Activated CD8-positive, alpha-beta T cell treated with anti-CD3 and anti-CD28 coated beads, Interleukin-2, amount 10 ng/mL, durations not matched to agents 7 days and 5 days (primary cell): ENCODE results near the gene RIOK3. TPM values are rescaled to one million over a fixed set of nuclear protein-coding genes. Genes with fewer than 3 reads are reported as not detected.

Experiments used
- ATAC-seq: fragments of 150-1000 bp; cut with Tn5 transposase; one replicate; pipeline ENCODE4 v1.10.0; 2021; ENCODE audit warnings: moderate library complexity
- CTCF ChIA-PET: fragments of 350-600 bp; sonication (Branson Sonifier 250); formaldehyde crosslinking; loops from one replicate; lab custom pipeline; 2021; ENCODE audit warnings: antibody characterized with exemption; lab: Charles Lee
- POLR2A ChIA-PET: fragments of 350-600 bp; sonication (Branson Sonifier 250); formaldehyde crosslinking; loops from one replicate; lab custom pipeline; 2021; ENCODE audit warnings: antibody characterized with exemption; lab: Charles Lee
- DNase-seq: peaks from one replicate; pipeline ENCODE4 v3.0.0-alpha.2; 2020
- H3K27ac Mint-ChIP-seq: one replicate; pipeline ENCODE4 v1.8.0; 2021; ENCODE audit warnings: mild to moderate bottlenecking, mixed read lengths
- H3K27me3 Mint-ChIP-seq: one replicate; pipeline ENCODE4 v1.8.0; 2021; ENCODE audit warnings: low read depth, mixed read lengths
- H3K36me3 Mint-ChIP-seq: one replicate; pipeline ENCODE4 v1.8.0; 2021; ENCODE audit warnings: low read depth, mixed read lengths
- H3K4me1 Mint-ChIP-seq: one replicate; pipeline ENCODE4 v1.8.0; 2021; ENCODE audit warnings: low read depth, mixed read lengths
- H3K4me3 Mint-ChIP-seq: one replicate; pipeline ENCODE4 v1.8.0; 2021; ENCODE audit warnings: mild to moderate bottlenecking, mixed read lengths
- H3K9me3 Mint-ChIP-seq: one replicate; pipeline ENCODE4 v1.8.0; 2022; ENCODE audit warnings: mixed read lengths; ENCODE audit not compliant: insufficient read depth
- total RNA-seq, 2 experiments: library from RNA; stranded (reverse); gene quantifications; one replicate each; pipeline ENCODE4 v1.2.3, GENCODE V29; 2021

RIOK3 gene
- total RNA-seq, 2 experiments from 2014 or later, result 53.6 to 69.3 TPM

GRCh38 chr18:23531912-23532311, 78.8 kb downstream of the RIOK3 start:
- Mint-ChIP-seq H3K9me3 (no peaks in the 10 kb centered on the region), H3K4me1 (no peaks in the 10 kb centered on the region), H3K27ac (no peak overlapping the region), H3K36me3 (peaks cover 70% of the 10 kb centered on the region), H3K4me3 (no peak overlapping the region), H3K27me3 (no peaks in the 10 kb centered on the region)
- ATAC-seq (no peak), DNase-seq (no peak)
- CTCF ChIA-PET, result interaction anchor here (0.6 to 1.0 kb wide), 2 partner anchors 15 to 16 kb away, joined by 3 read pairs; no protein-coding TSS in a partner anchor
- POLR2A ChIA-PET, result interaction anchor here (1.0 to 1.2 kb wide), 2 partner anchors 8 to 9 kb away, joined by 3 read pairs; no protein-coding TSS in a partner anchor

Other genes with a start within 250 kb of the RIOK3 start
- gene RMC1, start 50.2 kb downstream of the RIOK3 start, total RNA-seq, result 10 to 100 TPM; 47.6 to 48.3 TPM
- gene NPC1, start 133.2 kb downstream of the RIOK3 start, total RNA-seq, result 10 to 100 TPM; 34.6 to 35.0 TPM
- not detected for gene ANKRD29, start 209.6 kb downstream of the RIOK3 start, total RNA-seq
- gene LAMA3, start 236.2 kb downstream of the RIOK3 start, total RNA-seq, result 1 to 10 TPM in 1 of 2 experiments, under 1 TPM in 1; 0.63 to 1.4 TPM